Raji (cell line): Measurements from ENCODE around the gene GGA1.

ENCODE experiments used
- POLR2A ChIP-seq: IDR thresholded peaks from 2 replicates; pipeline ENCODE4 v1.6.1; 2011; ENCODE audit warnings: low read depth, low read length, control low read depth; ENCODE audit not compliant: insufficient read depth

GGA1 gene

GRCh38 chr22:37623075-37624016 lies 14.7 kb downstream of the GGA1 start:
- TF ChIP-seq POLR2A: no peak

- no peak for TF ChIP-seq POLR2A
Observed at GRCh38 chr22:37624017-37624365, 15.4 kb downstream of the GGA1 start.

GRCh38 chr22:37624876-37625275 lies 16.2 kb downstream of the GGA1 start:
- TF ChIP-seq POLR2A: no peak

- TF ChIP-seq POLR2A: no peak
Observed at GRCh38 chr22:37625737-37626136, 17.1 kb downstream of the GGA1 start.

- no peak for TF ChIP-seq POLR2A
Observed at GRCh38 chr22:37626144-37626543, 17.5 kb downstream of the GGA1 start.

GRCh38 chr22:37626556-37627075 lies 18.0 kb downstream of the GGA1 start:
- TF ChIP-seq POLR2A: no peak

- TF ChIP-seq POLR2A: no peak
Observed at GRCh38 chr22:37627121-37627520, 18.5 kb downstream of the GGA1 start.

GRCh38 chr22:37627545-37627944 lies 18.9 kb downstream of the GGA1 start:
- TF ChIP-seq POLR2A: no peak

GRCh38 chr22:37628830-37629229 lies 20.2 kb downstream of the GGA1 start:
- no peak for TF ChIP-seq POLR2A

GRCh38 chr22:37629928-37630327 lies 21.3 kb downstream of the GGA1 start:
- TF ChIP-seq POLR2A: no peak

- no peak for TF ChIP-seq POLR2A
Observed at GRCh38 chr22:37630839-37631435, 22.3 kb downstream of the GGA1 start.

GRCh38 chr22:37631448-37632173 lies 23.0 kb downstream of the GGA1 start:
- TF ChIP-seq POLR2A: no peak

GRCh38 chr22:37632174-37633088 lies 23.8 kb downstream of the GGA1 start:
- TF ChIP-seq POLR2A: 0 out of 2 replicates have a peak, but pooled peaks have one; percentile 10

- TF ChIP-seq POLR2A: no peak
Observed at GRCh38 chr22:37633089-37633624, 24.5 kb downstream of the GGA1 start.

GRCh38 chr22:37633625-37634416 lies 25.2 kb downstream of the GGA1 start:
- TF ChIP-seq POLR2A: 0 out of 2 replicates have a peak, but pooled peaks have one; percentile 32
